CD4-positive, alpha-beta T cell (primary cell): ENCODE measurements around the gene GPC5. TPM values are rescaled to one million over a fixed set of nuclear protein-coding genes. Genes with fewer than 3 reads are reported as not detected.

Experiments used
- ATAC-seq: fragments of 200-7000 bp; cut with Tn5 transposase; one replicate; pipeline ENCODE4 v1.10.0; 2022; ENCODE audit warnings: mild to moderate bottlenecking; ENCODE audit not compliant: poor library complexity
- CTCF ChIA-PET: fragments of 350-600 bp; sonication (Branson Sonifier 250); formaldehyde crosslinking; loops from one replicate; lab custom pipeline; 2021; ENCODE audit warnings: antibody characterized with exemption, inconsistent platforms; lab: Charles Lee
- POLR2A ChIA-PET: fragments of 350-600 bp; sonication (Branson Sonifier 250); formaldehyde crosslinking; loops from one replicate; lab custom pipeline; 2021; ENCODE audit warnings: antibody characterized with exemption, inconsistent platforms; lab: Charles Lee
- DNase-seq, 14 experiments: peaks; one replicate each; pipeline ENCODE4 v3.0.0-alpha.2; 2013 to 2020; ENCODE audit warnings: mixed read lengths in 2 of 14
- H3K27ac ChIP-seq, 2 donors: one replicate each; pipeline versions ENCODE4 v1.5.1 to v1.7.0; 2013; ENCODE audit warnings: low read length in 2 of 2, low read depth in 1 of 2, mild to moderate bottlenecking in 1 of 2
- H3K27me3 ChIP-seq, 2 experiments: 1 replicate in 1 of 2; 2 replicates in 1 of 2; pipeline versions ENCODE4 v1.6.1 to v1.7.0; 2013; ENCODE audit warnings: low read length in 2 of 2, control low read depth in 1 of 2, mild to moderate bottlenecking in 1 of 2, moderate library complexity in 1 of 2; ENCODE audit not compliant: insufficient read depth in 2 of 2, control insufficient read depth in 1 of 2
- H3K36me3 ChIP-seq: one replicate; pipeline ENCODE4 v1.6.1; 2013; ENCODE audit warnings: low read length, control low read depth; ENCODE audit not compliant: insufficient read depth
- H3K4me1 ChIP-seq: one replicate; pipeline ENCODE4 v1.6.1; 2013; ENCODE audit warnings: low read length, control low read depth; ENCODE audit not compliant: insufficient read depth
- H3K4me3 ChIP-seq: one replicate; pipeline ENCODE4 v1.5.1; 2013; ENCODE audit warnings: mild to moderate bottlenecking, low read length, moderate library complexity
- H3K9me3 ChIP-seq, 2 experiments: 1 replicate in 1 of 2; 2 replicates in 1 of 2; pipeline versions ENCODE4 v1.6.1 to v1.7.0; 2013; ENCODE audit warnings: low read length in 2 of 2, mild to moderate bottlenecking in 2 of 2, control low read depth in 1 of 2, moderate library complexity in 1 of 2; ENCODE audit not compliant: control insufficient read depth in 1 of 2, insufficient read depth in 1 of 2
- H3K27ac Mint-ChIP-seq: one replicate; pipeline ENCODE4 v1.8.0; 2020; ENCODE audit warnings: mixed read lengths
- H3K27me3 Mint-ChIP-seq: one replicate; pipeline ENCODE4 v1.8.0; 2021; ENCODE audit warnings: mixed read lengths
- H3K36me3 Mint-ChIP-seq: one replicate; pipeline ENCODE4 v1.8.0; 2021; ENCODE audit warnings: low read depth, mixed read lengths
- H3K4me1 Mint-ChIP-seq: one replicate; pipeline ENCODE4 v1.8.0; 2021; ENCODE audit warnings: low read depth, mixed read lengths
- H3K4me3 Mint-ChIP-seq: one replicate; pipeline ENCODE4 v1.8.0; 2020; ENCODE audit warnings: mild to moderate bottlenecking, mixed read lengths
- H3K9me3 Mint-ChIP-seq: one replicate; pipeline ENCODE4 v1.8.0; 2020; ENCODE audit warnings: mixed read lengths
- intact Hi-C, 2 experiments: fragments of 100-400 bp; cut with DNase I in 1 of 2; cut with micrococcal nuclease in 1 of 2; formaldehyde crosslinking; loops; one replicate each; pipeline versions ENCODE4 v1.15.1 to v1.9.0; 2023 to 2025; cut with DNase I, micrococcal nuclease
- total RNA-seq, 174 experiments: library from RNA in 2 of 174; stranded (reverse) in 2 of 174; gene quantifications; one replicate each; pipeline ENCODE4 v1.2.3 and lab custom pipeline; 2021 to 2026
- TF ChIP-seq, protein P1 (sequence below): fragments of 200-600 bp; IDR thresholded peaks from one replicate; pipeline ENCODE4 v1.8.0; 2022; ENCODE audit warnings: antibody characterized with exemption, mild to moderate bottlenecking

GPC5 gene
- total RNA-seq, 2 experiments from 2014 or later: not detected

GRCh38 chr13:91450913-91451312 lies 52.5 kb downstream of the GPC5 start:
- ATAC-seq (no peak), DNase-seq (no peak)
- Mint-ChIP-seq H3K36me3 (no peaks in the 10 kb centered on the region), H3K27ac (no peak overlapping the region), H3K9me3 (no peaks in the 10 kb centered on the region), H3K27me3 (peaks cover 20% of the 10 kb centered on the region), H3K4me1 (no peaks in the 10 kb centered on the region), H3K4me3 (no peak overlapping the region)
- no peaks in the 10 kb centered on the region for H3K4me1 ChIP-seq
- no peak overlapping the region for H3K27ac ChIP-seq
- H3K4me3 ChIP-seq: no peak overlapping the region
- CTCF ChIA-PET: no interaction called here
- no peaks in the 10 kb centered on the region for H3K36me3 ChIP-seq
- intact Hi-C loops: loop anchor here in 1 of 2 experiments (10.0 kb wide), 1 partner anchor 76 kb away; no protein-coding TSS in a partner anchor
- TF ChIP-seq, protein P1, sequence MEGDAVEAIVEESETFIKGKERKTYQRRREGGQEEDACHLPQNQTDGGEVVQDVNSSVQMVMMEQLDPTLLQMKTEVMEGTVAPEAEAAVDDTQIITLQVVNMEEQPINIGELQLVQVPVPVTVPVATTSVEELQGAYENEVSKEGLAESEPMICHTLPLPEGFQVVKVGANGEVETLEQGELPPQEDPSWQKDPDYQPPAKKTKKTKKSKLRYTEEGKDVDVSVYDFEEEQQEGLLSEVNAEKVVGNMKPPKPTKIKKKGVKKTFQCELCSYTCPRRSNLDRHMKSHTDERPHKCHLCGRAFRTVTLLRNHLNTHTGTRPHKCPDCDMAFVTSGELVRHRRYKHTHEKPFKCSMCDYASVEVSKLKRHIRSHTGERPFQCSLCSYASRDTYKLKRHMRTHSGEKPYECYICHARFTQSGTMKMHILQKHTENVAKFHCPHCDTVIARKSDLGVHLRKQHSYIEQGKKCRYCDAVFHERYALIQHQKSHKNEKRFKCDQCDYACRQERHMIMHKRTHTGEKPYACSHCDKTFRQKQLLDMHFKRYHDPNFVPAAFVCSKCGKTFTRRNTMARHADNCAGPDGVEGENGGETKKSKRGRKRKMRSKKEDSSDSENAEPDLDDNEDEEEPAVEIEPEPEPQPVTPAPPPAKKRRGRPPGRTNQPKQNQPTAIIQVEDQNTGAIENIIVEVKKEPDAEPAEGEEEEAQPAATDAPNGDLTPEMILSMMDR: no peak
- POLR2A ChIA-PET: no interaction called here
- peaks cover 0 to 5% of the 10 kb centered on the region in 2 experiments for H3K27me3 ChIP-seq
- no peaks in the 10 kb centered on the region for H3K9me3 ChIP-seq

GRCh38 chr13:91454666-91455065 lies 56.2 kb downstream of the GPC5 start:
- ChIA-PET CTCF (interaction anchor here (1.1 kb wide), 1 partner anchor 10 kb away, joined by 3 read pairs; no protein-coding TSS in a partner anchor), POLR2A (no interaction called here)
- H3K4me3 ChIP-seq: no peak overlapping the region
- ATAC-seq (no peak), DNase-seq (no peak)
- Mint-ChIP-seq H3K27ac (no peak overlapping the region), H3K9me3 (no peaks in the 10 kb centered on the region), H3K36me3 (no peaks in the 10 kb centered on the region), H3K4me3 (no peak overlapping the region), H3K4me1 (no peaks in the 10 kb centered on the region), H3K27me3 (peaks cover 11% of the 10 kb centered on the region)
- intact Hi-C loops: loop anchor here in 1 of 2 experiments (10.0 kb wide), 1 partner anchor 80 kb away; no protein-coding TSS in a partner anchor
- H3K4me1 ChIP-seq: no peaks in the 10 kb centered on the region
- no peaks in the 10 kb centered on the region for H3K9me3 ChIP-seq
- H3K36me3 ChIP-seq: no peaks in the 10 kb centered on the region
- TF ChIP-seq, protein P1: no peak
- no peak overlapping the region for H3K27ac ChIP-seq
- H3K27me3 ChIP-seq: peaks cover 0 to 5% of the 10 kb centered on the region in 2 experiments

GRCh38 chr13:91456837-91457236 lies 58.4 kb downstream of the GPC5 start:
- DNase-seq (no peak), ATAC-seq (no peak)
- H3K27me3 Mint-ChIP-seq: peaks cover 11% of the 10 kb centered on the region
- no peak overlapping the region for H3K27ac Mint-ChIP-seq
- Histone ChIP-seq H3K9me3 (no peaks in the 10 kb centered on the region), H3K36me3 (no peaks in the 10 kb centered on the region), H3K4me3 (no peak overlapping the region), H3K27ac (no peak overlapping the region), H3K27me3 (peaks cover 0 to 5% of the 10 kb centered on the region in 2 experiments), H3K4me1 (no peaks in the 10 kb centered on the region)
- CTCF ChIA-PET: no interaction called here
- no peaks in the 10 kb centered on the region for H3K36me3 Mint-ChIP-seq
- H3K4me3 Mint-ChIP-seq: no peak overlapping the region
- TF ChIP-seq, protein P1: no peak
- H3K4me1 Mint-ChIP-seq: no peaks in the 10 kb centered on the region
- no peaks in the 10 kb centered on the region for H3K9me3 Mint-ChIP-seq
- POLR2A ChIA-PET: no interaction called here
- intact Hi-C loops: loop anchor here in 1 of 2 experiments (10.0 kb wide), 1 partner anchor 82 kb away; no protein-coding TSS in a partner anchor
